Activated gamma-delta T cell (primary cell): ENCODE measurements around the gene SIPA1L3.

Experiments used
- DNase-seq: peaks from one replicate; lab custom pipeline; 2025; lab: John Stamatoyannopoulos, UW

SIPA1L3 gene

DNA sequence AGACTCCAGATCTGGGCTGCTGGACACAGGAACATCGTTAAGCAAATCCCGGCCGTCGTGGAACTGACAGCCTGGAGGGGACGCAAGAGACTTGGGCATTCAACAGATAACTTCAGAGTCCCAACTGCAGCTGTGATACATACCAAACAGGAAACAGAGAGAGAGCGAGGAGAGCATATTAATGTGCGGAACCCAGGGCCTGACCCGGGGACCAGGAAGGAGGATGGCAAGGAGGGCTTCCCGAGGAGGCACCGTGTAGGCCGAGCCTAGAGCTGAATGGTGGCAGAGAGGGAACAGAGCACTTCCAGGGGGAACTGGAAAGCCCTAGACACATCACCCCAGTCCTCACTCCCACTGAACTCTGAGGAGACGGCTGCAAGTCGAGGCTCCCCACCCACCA is 68.1 kb downstream of the SIPA1L3 start:
- no peak for DNase-seq

- DNase-seq: no peak
Measured at GRCh38 chr19:37975596-37976515, 68.8 kb downstream of the SIPA1L3 start.

- DNase-seq: no peak
Measured at GRCh38 chr19:37977391-37977790, 70.4 kb downstream of the SIPA1L3 start.

DNA sequence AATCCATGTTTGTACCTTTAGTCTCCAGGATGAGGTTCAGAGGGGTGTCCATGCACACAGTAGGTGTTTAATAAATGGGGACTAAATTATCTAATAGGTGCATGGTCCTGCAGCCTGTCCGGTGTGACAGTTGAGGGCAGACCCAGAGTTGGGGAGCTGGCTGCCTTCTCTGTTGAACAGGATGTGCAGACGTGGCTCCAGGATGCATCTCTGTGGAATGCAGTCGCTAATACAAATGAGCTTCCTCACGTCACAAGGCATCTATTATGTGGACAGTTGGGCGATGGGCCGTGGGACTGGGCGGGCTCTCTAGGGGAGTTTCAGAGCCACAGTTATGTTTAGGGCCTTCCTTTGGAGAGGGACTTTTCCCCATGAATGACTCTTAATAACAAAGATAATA is 71.0 kb downstream of the SIPA1L3 start:
- no peak for DNase-seq

GRCh38 chr19:37979547-37980082 is 72.6 kb downstream of the SIPA1L3 start:
- no peak for DNase-seq

DNA sequence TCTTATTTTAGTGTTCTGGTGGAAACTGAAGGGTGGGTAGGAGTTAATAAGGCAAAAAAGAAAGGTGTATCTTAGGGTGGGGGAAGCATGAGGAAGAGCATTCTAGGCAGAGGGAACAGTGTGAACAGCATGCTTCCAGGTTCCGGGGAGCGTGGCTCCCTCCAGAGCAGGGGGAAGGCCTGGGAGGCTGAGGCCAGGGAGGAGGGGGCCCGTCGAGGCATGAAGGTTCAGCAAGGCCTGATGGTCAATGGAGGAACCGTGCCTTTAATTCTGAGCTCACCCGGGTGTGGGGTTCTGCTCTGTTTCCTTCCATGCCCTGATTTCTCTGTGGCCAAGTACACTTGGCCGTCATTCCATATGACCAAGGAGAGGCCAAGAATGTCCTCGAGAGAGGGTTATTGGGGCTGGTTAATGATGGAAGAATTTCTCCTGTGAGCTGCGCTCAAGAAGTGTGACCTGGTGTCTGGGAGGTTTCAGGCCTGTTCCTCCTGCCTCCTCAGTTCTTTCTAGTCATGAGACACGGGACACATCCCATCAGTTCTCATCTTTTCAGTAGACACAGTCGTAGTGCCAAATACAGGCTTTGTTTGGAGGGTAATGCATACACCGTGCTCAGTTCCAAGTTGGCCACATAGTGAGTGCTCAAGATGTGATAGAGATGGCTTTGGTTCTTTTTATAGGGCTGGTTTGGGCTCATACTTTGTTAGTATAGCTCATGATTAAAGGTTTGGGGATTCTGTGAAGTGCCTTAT is 73.6 kb downstream of the SIPA1L3 start:
- DNase-seq: no peak

DNA sequence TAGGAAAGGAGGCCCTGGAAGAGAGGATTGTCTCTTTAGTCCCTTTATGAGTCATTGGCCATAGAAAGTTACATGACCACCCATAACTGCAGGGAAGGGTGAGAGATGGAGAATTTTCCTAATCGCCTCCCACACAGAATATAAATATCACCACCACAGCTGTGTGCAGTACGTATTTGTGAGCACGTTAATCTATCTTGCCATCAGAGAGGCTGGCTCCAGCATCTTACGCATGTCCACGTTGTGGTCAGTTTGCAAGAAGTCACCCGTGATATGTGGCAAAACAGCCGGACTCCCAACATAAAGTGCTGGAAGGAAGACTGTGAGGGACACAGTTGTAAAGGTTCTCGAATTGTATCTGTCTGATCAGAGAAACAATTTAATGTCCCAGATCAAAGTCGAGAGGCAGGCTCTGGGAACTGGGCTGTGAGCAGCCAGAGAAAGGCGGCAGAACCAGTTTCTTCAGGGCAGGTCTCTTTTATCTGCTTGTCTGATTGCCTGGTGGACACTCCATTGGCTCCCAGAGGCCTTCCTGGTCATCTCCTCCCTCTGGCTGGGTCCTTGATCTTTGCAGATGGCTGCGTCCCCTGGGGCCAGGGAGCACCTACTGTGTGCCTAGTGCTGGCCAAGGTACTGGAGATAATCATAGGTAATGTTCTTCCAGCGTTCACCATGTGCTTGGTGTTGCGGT is 74.9 kb downstream of the SIPA1L3 start:
- no peak for DNase-seq

DNA sequence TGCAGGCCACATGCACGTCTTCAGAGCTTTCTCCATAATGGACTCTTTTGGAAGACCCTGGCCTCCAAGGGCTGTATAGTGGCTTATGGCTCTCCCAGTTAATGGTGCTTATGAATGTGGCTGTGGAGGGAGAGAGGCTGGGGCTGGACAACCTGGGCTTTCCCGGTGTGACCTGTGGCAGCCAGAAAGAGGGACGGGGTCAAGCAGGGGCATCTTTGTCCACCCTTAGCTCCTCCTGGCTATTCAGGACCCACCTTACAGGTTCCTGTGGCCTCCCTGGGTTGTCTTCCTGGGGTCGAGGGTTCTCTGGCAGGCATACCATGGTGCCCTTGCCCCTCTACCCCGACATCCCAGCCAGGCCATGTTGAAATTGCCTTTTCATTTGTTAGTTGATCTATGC is 75.6 kb downstream of the SIPA1L3 start:
- no peak for DNase-seq

GRCh38 chr19:37983153-37983552 is 76.1 kb downstream of the SIPA1L3 start:
- no peak for DNase-seq

- no peak for DNase-seq
Measured at GRCh38 chr19:37983916-37984315, 76.9 kb downstream of the SIPA1L3 start.

GRCh38 chr19:37986048-37986750 is 79.2 kb downstream of the SIPA1L3 start:
- no peak for DNase-seq

DNA sequence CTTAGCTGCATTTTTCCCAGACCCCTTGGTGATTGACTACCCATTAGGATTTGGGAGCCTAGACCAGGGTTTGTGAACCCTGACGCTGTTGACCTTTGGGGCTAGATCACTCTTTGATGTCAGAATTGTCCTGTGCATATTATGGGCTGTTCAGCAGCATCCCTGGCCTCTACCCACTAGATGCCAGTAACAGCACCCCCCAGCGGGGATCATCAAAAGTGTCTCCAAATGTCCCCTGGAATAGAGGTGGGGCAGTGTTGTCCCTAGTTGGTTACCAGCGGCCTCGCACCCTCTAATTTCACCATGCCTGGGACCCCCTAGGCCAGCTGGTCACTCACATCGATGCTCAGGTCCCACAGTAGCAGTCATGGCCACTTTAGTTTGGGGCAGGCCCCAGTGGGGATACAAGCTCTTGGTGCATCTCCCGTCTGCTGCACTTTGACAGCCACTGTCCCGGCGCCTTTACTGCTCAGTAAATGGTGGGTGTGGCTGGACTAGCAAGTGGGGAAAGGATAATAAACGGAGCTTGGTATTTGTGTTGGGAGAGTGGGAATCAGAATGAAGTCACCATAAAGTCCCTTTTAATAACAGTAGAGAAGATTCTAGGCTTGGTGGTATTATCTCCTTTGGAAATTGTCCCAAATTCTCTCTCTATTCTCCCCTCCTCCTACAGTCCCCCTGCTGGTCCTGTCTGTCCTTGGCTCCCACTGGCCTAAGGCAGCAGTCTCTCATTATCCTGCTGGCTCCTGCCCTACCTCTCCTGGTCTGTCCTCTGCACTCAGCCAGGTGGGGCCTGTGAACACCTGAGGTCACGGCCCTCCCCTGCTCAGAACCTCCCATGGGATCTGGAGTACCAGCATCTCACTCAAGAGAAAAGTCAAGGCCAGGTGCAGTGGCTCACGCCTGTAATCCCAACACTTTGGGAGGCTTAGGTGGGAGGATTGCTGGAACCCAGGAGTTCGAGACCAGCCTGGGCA is 80.6 kb downstream of the SIPA1L3 start:
- DNase-seq: no peak

DNA sequence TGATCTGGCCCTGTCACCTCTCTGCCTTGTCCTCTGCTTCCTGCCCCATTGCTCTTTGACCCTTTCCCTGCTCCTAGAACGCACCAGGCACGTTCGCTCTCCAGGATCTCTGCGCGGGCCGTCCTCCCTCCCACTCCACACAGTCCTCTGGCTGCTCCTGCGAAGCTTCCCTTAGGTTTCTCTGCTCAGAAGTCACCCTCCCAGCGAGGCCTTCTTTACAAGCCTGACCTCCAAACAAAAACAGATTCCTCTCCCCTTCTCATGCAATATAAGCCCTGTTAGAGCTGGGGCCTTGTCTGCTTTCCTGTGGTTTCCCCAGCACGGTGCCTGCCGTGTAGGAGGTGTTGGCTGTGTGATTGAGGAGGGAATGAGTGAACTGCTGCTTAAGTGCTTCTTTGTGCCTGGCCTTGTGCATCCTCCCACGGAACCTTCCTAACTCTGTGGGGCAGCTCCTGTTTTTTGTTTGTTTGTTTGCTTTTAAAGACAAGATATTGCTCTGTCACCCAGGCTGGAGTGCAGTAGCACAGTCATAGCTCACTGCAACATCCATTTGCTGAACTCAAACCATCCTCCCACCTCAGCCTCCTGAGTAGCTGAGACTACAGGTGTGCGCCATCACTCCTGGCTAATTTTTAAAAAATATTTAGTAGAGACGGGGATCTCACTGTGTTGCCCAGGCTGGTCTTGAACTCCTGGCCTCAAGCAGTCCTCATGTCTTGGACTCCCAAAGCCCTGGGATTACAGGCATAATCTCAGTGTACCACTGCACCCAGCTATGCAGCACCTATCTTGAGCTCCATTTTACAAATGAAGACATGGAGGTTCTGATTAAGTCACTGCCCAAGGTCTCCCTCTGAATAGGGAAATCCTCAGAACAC is 82.0 kb downstream of the SIPA1L3 start:
- no peak for DNase-seq

DNA sequence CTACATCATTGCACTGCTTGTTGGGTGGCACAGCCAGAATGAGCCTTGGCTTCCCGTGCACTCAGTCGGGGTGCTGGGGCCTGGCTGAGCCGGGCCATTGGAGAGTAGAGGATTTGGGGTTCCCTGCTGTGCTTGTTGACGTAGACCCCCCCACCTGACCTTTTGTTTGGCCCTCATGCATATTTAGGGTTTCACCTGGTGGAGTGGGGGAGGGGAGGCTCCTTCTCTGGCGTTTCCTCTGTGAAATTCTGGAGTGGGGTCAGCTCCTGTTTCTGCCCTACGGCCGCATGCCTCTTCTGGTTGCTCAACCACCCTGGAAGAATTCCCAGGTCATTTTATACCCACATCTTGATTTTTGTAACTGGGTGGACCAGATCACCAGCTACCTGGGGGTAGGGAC is 82.8 kb downstream of the SIPA1L3 start:
- DNase-seq: no peak

- DNase-seq: no peak
Measured at GRCh38 chr19:37990362-37990761, 83.4 kb downstream of the SIPA1L3 start.

DNA sequence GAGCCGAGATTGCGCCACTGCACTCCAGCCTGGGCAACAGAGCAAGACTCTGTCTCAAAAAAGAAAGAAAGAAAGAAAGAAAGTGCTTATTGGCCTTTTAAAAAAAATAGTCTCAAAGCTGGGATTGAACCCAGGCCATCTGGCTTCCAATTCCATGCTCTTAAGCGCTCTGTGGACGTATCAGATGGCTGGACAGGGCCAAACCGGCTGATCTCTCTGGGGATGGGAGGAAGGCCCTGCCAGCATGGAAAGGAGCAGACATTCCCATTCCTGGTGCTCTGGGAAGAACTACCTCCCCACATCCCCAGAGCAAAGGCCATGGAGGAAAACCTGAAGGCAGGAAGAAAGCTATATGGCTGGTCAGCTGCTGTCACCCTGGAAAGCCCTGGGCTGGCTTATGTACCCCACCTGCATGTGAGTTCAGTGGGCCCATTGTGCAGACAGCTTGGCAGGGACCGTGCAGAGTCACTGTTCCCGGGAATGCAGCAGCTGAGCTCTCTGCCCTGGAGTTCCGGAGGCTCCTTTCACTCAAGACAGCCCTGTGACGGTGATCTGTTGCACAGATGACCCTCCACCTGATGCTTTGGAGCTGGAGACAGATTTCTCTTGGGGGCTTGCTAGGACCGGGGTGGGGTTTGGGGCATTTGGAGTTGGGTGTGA is 84.3 kb downstream of the SIPA1L3 start:
- no peak for DNase-seq

- DNase-seq: no peak
Measured at GRCh38 chr19:37991841-37992248, 84.8 kb downstream of the SIPA1L3 start.

GRCh38 chr19:37992761-37993160 is 85.8 kb downstream of the SIPA1L3 start:
- no peak for DNase-seq

GRCh38 chr19:37994823-37995130 is 87.8 kb downstream of the SIPA1L3 start:
- DNase-seq: no peak
